SK-N-SH (cell line): ENCODE results near the gene NR0B2.

Source experiments
- EZH2phosphoT487 ChIP-seq: fragments of 200-600 bp; sonication (generic); IDR thresholded peaks from 2 replicates; pipeline ENCODE4 v1.6.1; 2017; ENCODE audit warnings: low read depth, mixed run types, mild to moderate bottlenecking, antibody characterized with exemption, moderate library complexity, borderline replicate concordance
- NFIC ChIP-seq: IDR thresholded peaks from 2 replicates; pipeline ENCODE4 v1.4.0; 2012; ENCODE audit warnings: borderline replicate concordance
- POLR2AphosphoS5 ChIP-seq: IDR thresholded peaks from 2 replicates; pipeline ENCODE4 v1.6.1; 2012; ENCODE audit warnings: low read depth, low read length
- RAD21 ChIP-seq: IDR thresholded peaks from 2 replicates; pipeline ENCODE4 v1.6.1; 2012; ENCODE audit warnings: mild to moderate bottlenecking, low read length
- RFX5 ChIP-seq: IDR thresholded peaks from 2 replicates; pipeline ENCODE4 v1.6.1; 2012; ENCODE audit warnings: mild to moderate bottlenecking, improper control_type of control experiment, low read length
- SIN3A ChIP-seq: IDR thresholded peaks from 2 replicates; pipeline ENCODE4 v1.6.1; 2012; ENCODE audit warnings: low read depth, mild to moderate bottlenecking, low read length, moderate library complexity, borderline replicate concordance
- SMC3 ChIP-seq: IDR thresholded peaks from 2 replicates; pipeline ENCODE4 v1.6.1; 2012; ENCODE audit warnings: low read depth, low read length, improper control_type of control experiment
- TEAD4 ChIP-seq: IDR thresholded peaks from 2 replicates; pipeline ENCODE4 v1.4.0; 2012; ENCODE audit warnings: mild to moderate bottlenecking, borderline replicate concordance; ENCODE audit not compliant: insufficient read depth
- TF ChIP-seq, protein P1 (sequence below): fragments of 200-600 bp; sonication (generic); IDR thresholded peaks from 2 replicates; pipeline ENCODE4 v1.6.1; 2017; ENCODE audit warnings: antibody characterized with exemption, mild to moderate bottlenecking, moderate library complexity
- TF ChIP-seq, protein P2 (sequence below): IDR thresholded peaks from 2 replicates; pipeline ENCODE4; 2012
- TF ChIP-seq, protein P3 (sequence below): fragments of 150-350 bp; IDR thresholded peaks from 2 replicates; pipeline ENCODE4 v1.6.1; 2017; ENCODE audit warnings: antibody characterized with exemption, low read length, low read depth, borderline replicate concordance
- TF ChIP-seq, protein P4 (sequence below): fragments of 150-350 bp; IDR thresholded peaks from 2 replicates; pipeline ENCODE4 v1.6.1; 2016; ENCODE audit warnings: mild to moderate bottlenecking, low read depth, low read length

DNA sequence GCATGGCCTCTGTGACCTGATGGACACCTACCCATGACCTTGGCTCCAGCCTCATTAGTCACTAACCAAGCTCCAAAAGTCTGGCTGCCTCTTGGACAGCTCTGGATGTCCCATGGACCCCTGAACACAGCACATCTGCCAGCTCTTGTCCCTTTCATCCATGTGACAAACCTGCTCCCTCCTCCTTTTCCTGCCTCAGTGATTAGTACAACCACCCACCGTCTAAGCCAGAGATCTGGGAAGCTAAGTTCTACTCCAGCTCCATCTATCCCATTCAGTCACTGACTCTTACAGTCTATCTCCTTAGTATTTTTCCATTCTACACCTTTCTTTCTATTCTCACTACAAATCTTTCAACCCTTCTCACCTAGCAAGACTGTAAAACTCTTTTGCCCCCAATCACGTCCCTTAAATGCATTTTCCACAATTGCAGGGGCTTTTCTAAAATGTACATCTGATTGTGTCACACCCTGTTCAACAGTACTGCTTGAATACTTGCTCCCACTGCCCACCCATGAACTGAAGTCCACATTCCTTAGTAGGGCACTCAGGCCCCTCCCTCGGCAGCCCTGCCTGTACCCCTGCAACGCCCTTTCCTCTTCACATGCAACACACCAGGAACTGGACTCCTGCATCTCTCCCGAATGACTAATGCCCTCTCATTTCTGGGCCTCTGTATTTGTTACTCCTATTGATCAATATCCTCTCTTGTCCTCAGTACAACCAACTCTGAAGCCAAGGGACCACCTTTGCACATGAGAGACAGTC, 30.9 kb downstream of the NR0B2 start:
- TF ChIP-seq, protein P1, sequence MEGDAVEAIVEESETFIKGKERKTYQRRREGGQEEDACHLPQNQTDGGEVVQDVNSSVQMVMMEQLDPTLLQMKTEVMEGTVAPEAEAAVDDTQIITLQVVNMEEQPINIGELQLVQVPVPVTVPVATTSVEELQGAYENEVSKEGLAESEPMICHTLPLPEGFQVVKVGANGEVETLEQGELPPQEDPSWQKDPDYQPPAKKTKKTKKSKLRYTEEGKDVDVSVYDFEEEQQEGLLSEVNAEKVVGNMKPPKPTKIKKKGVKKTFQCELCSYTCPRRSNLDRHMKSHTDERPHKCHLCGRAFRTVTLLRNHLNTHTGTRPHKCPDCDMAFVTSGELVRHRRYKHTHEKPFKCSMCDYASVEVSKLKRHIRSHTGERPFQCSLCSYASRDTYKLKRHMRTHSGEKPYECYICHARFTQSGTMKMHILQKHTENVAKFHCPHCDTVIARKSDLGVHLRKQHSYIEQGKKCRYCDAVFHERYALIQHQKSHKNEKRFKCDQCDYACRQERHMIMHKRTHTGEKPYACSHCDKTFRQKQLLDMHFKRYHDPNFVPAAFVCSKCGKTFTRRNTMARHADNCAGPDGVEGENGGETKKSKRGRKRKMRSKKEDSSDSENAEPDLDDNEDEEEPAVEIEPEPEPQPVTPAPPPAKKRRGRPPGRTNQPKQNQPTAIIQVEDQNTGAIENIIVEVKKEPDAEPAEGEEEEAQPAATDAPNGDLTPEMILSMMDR, result no peak
- no peak for TF ChIP-seq SMC3
- TF ChIP-seq, protein P2, sequence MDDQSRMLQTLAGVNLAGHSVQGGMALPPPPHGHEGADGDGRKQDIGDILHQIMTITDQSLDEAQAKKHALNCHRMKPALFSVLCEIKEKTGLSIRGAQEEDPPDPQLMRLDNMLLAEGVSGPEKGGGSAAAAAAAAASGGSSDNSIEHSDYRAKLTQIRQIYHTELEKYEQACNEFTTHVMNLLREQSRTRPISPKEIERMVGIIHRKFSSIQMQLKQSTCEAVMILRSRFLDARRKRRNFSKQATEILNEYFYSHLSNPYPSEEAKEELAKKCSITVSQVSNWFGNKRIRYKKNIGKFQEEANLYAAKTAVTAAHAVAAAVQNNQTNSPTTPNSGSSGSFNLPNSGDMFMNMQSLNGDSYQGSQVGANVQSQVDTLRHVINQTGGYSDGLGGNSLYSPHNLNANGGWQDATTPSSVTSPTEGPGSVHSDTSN, result no peak
- TF ChIP-seq, protein P3, sequence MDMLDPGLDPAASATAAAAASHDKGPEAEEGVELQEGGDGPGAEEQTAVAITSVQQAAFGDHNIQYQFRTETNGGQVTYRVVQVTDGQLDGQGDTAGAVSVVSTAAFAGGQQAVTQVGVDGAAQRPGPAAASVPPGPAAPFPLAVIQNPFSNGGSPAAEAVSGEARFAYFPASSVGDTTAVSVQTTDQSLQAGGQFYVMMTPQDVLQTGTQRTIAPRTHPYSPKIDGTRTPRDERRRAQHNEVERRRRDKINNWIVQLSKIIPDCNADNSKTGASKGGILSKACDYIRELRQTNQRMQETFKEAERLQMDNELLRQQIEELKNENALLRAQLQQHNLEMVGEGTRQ, result no peak
- no peak for TF ChIP-seq TEAD4
- no peak for TF ChIP-seq EZH2phosphoT487
- TF ChIP-seq NFIC, result no peak
- no peak for TF ChIP-seq RFX5
- TF ChIP-seq POLR2AphosphoS5, result no peak
- TF ChIP-seq, protein P4, sequence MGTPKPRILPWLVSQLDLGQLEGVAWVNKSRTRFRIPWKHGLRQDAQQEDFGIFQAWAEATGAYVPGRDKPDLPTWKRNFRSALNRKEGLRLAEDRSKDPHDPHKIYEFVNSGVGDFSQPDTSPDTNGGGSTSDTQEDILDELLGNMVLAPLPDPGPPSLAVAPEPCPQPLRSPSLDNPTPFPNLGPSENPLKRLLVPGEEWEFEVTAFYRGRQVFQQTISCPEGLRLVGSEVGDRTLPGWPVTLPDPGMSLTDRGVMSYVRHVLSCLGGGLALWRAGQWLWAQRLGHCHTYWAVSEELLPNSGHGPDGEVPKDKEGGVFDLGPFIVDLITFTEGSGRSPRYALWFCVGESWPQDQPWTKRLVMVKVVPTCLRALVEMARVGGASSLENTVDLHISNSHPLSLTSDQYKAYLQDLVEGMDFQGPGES, result no peak
- TF ChIP-seq RAD21, result no peak
- no peak for TF ChIP-seq SIN3A
